Stimulated activated memory B cell treated with anti-CD40 and anti-IgM and Interleukin-4, amounts not matched to agents 10 μg/mL and 1 μg/mL and 100 μg/mL, for 72 hours (primary cell): Measurements from ENCODE around the gene RASAL2.
"Not testable (repeated sequence)": the region's sequence is repeated elsewhere in the genome, so short reads cannot be mapped to it uniquely, and the experiment has no call there.

Experiments used
- ATAC-seq: fragments of 150-1000 bp; cut with Tn5 transposase; 2 replicates; pipeline ENCODE4 v1.10.0; 2021
- H3K27ac Mint-ChIP-seq: one replicate; pipeline ENCODE4 v1.8.0; 2022; ENCODE audit warnings: mild to moderate bottlenecking, mixed read lengths
- H3K27me3 Mint-ChIP-seq: one replicate; pipeline ENCODE4 v1.8.0; 2022; ENCODE audit warnings: mixed read lengths
- H3K36me3 Mint-ChIP-seq: one replicate; pipeline ENCODE4 v1.8.0; 2022; ENCODE audit warnings: mixed read lengths
- H3K4me1 Mint-ChIP-seq: one replicate; pipeline ENCODE4 v1.8.0; 2022; ENCODE audit warnings: mixed read lengths
- H3K4me3 Mint-ChIP-seq: one replicate; pipeline ENCODE4 v1.8.0; 2022; ENCODE audit warnings: mild to moderate bottlenecking, moderate library complexity, mixed read lengths
- H3K9me3 Mint-ChIP-seq: one replicate; pipeline ENCODE4 v1.8.0; 2022; ENCODE audit warnings: mixed read lengths

RASAL2 gene

GRCh38 chr1:178061620-178062019, 32.3 kb upstream of the RASAL2 start:
- no peak for ATAC-seq
- Mint-ChIP-seq H3K4me1 (peaks cover 11% of the 10 kb centered on the region), H3K36me3 (no peaks in the 10 kb centered on the region), H3K9me3 (peaks cover 6% of the 10 kb centered on the region), H3K27ac (no peak overlapping the region), H3K27me3 (peaks cover 31% of the 10 kb centered on the region), H3K4me3 (no peak overlapping the region)

- peak overlapping the region; percentile 74 for H3K27ac Mint-ChIP-seq
These were observed 29.6 kb upstream of the RASAL2 start for GRCh38 chr1:178064191-178064821.

GRCh38 chr1:178065250-178065649, 28.7 kb upstream of the RASAL2 start:
- Mint-ChIP-seq H3K27me3 (peaks cover 20% of the 10 kb centered on the region), H3K4me3 (no peak overlapping the region), H3K4me1 (peaks cover 21% of the 10 kb centered on the region), H3K36me3 (no peaks in the 10 kb centered on the region), H3K27ac (peak overlapping the region; percentile 74), H3K9me3 (peaks cover 6% of the 10 kb centered on the region)
- no peak for ATAC-seq

More at GRCh38 chr1:178064191-178064821, 29.6 kb upstream of the RASAL2 start:
- no peaks in the 10 kb centered on the region for H3K36me3 Mint-ChIP-seq
- peaks cover 21% of the 10 kb centered on the region for H3K4me1 Mint-ChIP-seq
- H3K4me3 Mint-ChIP-seq = no peak overlapping the region
- no peak for ATAC-seq
- H3K9me3 Mint-ChIP-seq = peaks cover 6% of the 10 kb centered on the region
- H3K27me3 Mint-ChIP-seq = peaks cover 26% of the 10 kb centered on the region

- Mint-ChIP-seq H3K4me3 (no peak overlapping the region), H3K4me1 (peaks cover 21% of the 10 kb centered on the region), H3K27ac (peak overlapping the region; percentile 74), H3K27me3 (peaks cover 12% of the 10 kb centered on the region), H3K36me3 (no peaks in the 10 kb centered on the region), H3K9me3 (peaks cover 6% of the 10 kb centered on the region)
- peak; percentile 6 for ATAC-seq
These were observed 27.5 kb upstream of the RASAL2 start for GRCh38 chr1:178066296-178066907.

- peak; percentile 93 for ATAC-seq
- Mint-ChIP-seq H3K4me1 (peaks cover 21% of the 10 kb centered on the region), H3K27me3 (peaks cover 7% of the 10 kb centered on the region), H3K36me3 (no peaks in the 10 kb centered on the region), H3K27ac (peak overlapping the region; percentile 74), H3K9me3 (peaks cover 6% of the 10 kb centered on the region), H3K4me3 (peak overlapping the region; percentile 46)
These were observed 26.8 kb upstream of the RASAL2 start for GRCh38 chr1:178066908-178067614.

- no peak for ATAC-seq
- H3K36me3 Mint-ChIP-seq = no peaks in the 10 kb centered on the region
- H3K4me1 Mint-ChIP-seq = peaks cover 8% of the 10 kb centered on the region
- peaks cover 12% of the 10 kb centered on the region for H3K27me3 Mint-ChIP-seq
- H3K4me3 Mint-ChIP-seq = no peak overlapping the region
- H3K27ac Mint-ChIP-seq = no peak overlapping the region
- H3K9me3 Mint-ChIP-seq = no peaks in the 10 kb centered on the region
These were observed 22.1 kb upstream of the RASAL2 start for GRCh38 chr1:178071811-178072210.

GRCh38 chr1:178072326-178072725, 21.6 kb upstream of the RASAL2 start:
- Mint-ChIP-seq H3K27me3 (peaks cover 17% of the 10 kb centered on the region), H3K36me3 (no peaks in the 10 kb centered on the region), H3K4me1 (peaks cover 3% of the 10 kb centered on the region), H3K27ac (no peak overlapping the region), H3K4me3 (no peak overlapping the region), H3K9me3 (no peaks in the 10 kb centered on the region)
- no peak for ATAC-seq

GRCh38 chr1:178075333-178075732, 18.6 kb upstream of the RASAL2 start:
- Mint-ChIP-seq H3K4me3 (no peak overlapping the region), H3K27me3 (peaks cover 21% of the 10 kb centered on the region), H3K4me1 (no peaks in the 10 kb centered on the region), H3K27ac (no peak overlapping the region), H3K9me3 (no peaks in the 10 kb centered on the region), H3K36me3 (no peaks in the 10 kb centered on the region)
- ATAC-seq = no peak

- Mint-ChIP-seq H3K27ac (no peak overlapping the region), H3K27me3 (peaks cover 21% of the 10 kb centered on the region), H3K9me3 (no peaks in the 10 kb centered on the region), H3K4me3 (no peak overlapping the region), H3K36me3 (no peaks in the 10 kb centered on the region), H3K4me1 (no peaks in the 10 kb centered on the region)
- no peak for ATAC-seq
These were observed 17.3 kb upstream of the RASAL2 start for GRCh38 chr1:178076607-178077006.

- peaks cover 21% of the 10 kb centered on the region for H3K27me3 Mint-ChIP-seq
- no peak overlapping the region for H3K4me3 Mint-ChIP-seq
- no peak for ATAC-seq
- no peaks in the 10 kb centered on the region for H3K9me3 Mint-ChIP-seq
- no peaks in the 10 kb centered on the region for H3K4me1 Mint-ChIP-seq
- no peak overlapping the region for H3K27ac Mint-ChIP-seq
- no peaks in the 10 kb centered on the region for H3K36me3 Mint-ChIP-seq
These were observed 16.0 kb upstream of the RASAL2 start for GRCh38 chr1:178077917-178078316.

- peaks cover 39% of the 10 kb centered on the region for H3K27me3 Mint-ChIP-seq
- no peak for ATAC-seq
- H3K4me1 Mint-ChIP-seq = no peaks in the 10 kb centered on the region
- H3K27ac Mint-ChIP-seq = no peak overlapping the region
- no peak overlapping the region for H3K4me3 Mint-ChIP-seq
- no peaks in the 10 kb centered on the region for H3K36me3 Mint-ChIP-seq
- H3K9me3 Mint-ChIP-seq = no peaks in the 10 kb centered on the region
These were observed 7.6 kb upstream of the RASAL2 start for GRCh38 chr1:178086294-178086693.

GRCh38 chr1:178086766-178087165, 7.1 kb upstream of the RASAL2 start:
- peaks cover 2% of the 10 kb centered on the region for H3K9me3 Mint-ChIP-seq
- no peak overlapping the region for H3K27ac Mint-ChIP-seq
- no peak overlapping the region for H3K4me3 Mint-ChIP-seq
- no peak for ATAC-seq
- H3K36me3 Mint-ChIP-seq = no peaks in the 10 kb centered on the region
- H3K4me1 Mint-ChIP-seq = no peaks in the 10 kb centered on the region
- H3K27me3 Mint-ChIP-seq = peaks cover 42% of the 10 kb centered on the region

- ATAC-seq = no peak
- Mint-ChIP-seq H3K36me3 (no peaks in the 10 kb centered on the region), H3K4me3 (no peak overlapping the region), H3K27ac (no peak overlapping the region), H3K4me1 (peaks cover 9% of the 10 kb centered on the region), H3K27me3 (peaks cover 55% of the 10 kb centered on the region), H3K9me3 (peaks cover 2% of the 10 kb centered on the region)
These were observed 5.3 kb upstream of the RASAL2 start for GRCh38 chr1:178088651-178089050.

GRCh38 chr1:178091454-178091853, 2.5 kb upstream of the RASAL2 start:
- peaks cover 70% of the 10 kb centered on the region for H3K27me3 Mint-ChIP-seq
- peaks cover 14% of the 10 kb centered on the region for H3K4me1 Mint-ChIP-seq
- H3K4me3 Mint-ChIP-seq, H3K27ac Mint-ChIP-seq, H3K36me3 Mint-ChIP-seq, ATAC-seq, H3K9me3 Mint-ChIP-seq: not testable (repeated sequence)

- Mint-ChIP-seq H3K9me3 (peaks cover 2% of the 10 kb centered on the region), H3K36me3 (no peaks in the 10 kb centered on the region), H3K4me3 (no peak overlapping the region), H3K4me1 (peaks cover 14% of the 10 kb centered on the region), H3K27ac (no peak overlapping the region), H3K27me3 (peaks cover 77% of the 10 kb centered on the region)
- ATAC-seq = no peak
These were observed 1.7 kb upstream of the RASAL2 start for GRCh38 chr1:178091986-178092745.
